Activated naive CD4-positive, alpha-beta T cell treated with anti-CD3 and anti-CD28 coated beads for 36 hours (primary cell): Measurements from ENCODE around the gene PRMT7. TPM values are rescaled to one million over a fixed set of nuclear protein-coding genes. Genes with fewer than 3 reads are reported as not detected.
"Not testable (repeated sequence)": the region's sequence is repeated elsewhere in the genome, so short reads cannot be mapped to it uniquely, and the experiment has no call there.

Experiments used
- CTCF ChIA-PET: fragments of 350-600 bp; sonication (Branson Sonifier 250); formaldehyde crosslinking; loops from one replicate; lab custom pipeline; 2021; ENCODE audit warnings: antibody characterized with exemption; lab: Charles Lee
- DNase-seq: peaks from one replicate; pipeline ENCODE4 v3.0.0-alpha.2; 2020
- H3K27ac Mint-ChIP-seq: one replicate; pipeline ENCODE4 v1.8.0; 2021; ENCODE audit warnings: mild to moderate bottlenecking, mixed read lengths
- H3K27me3 Mint-ChIP-seq: one replicate; pipeline ENCODE4 v1.8.0; 2021; ENCODE audit warnings: low read depth, mixed read lengths
- H3K36me3 Mint-ChIP-seq: one replicate; pipeline ENCODE4 v1.8.0; 2021; ENCODE audit warnings: low read depth, mixed read lengths
- H3K4me1 Mint-ChIP-seq: one replicate; pipeline ENCODE4 v1.8.0; 2021; ENCODE audit warnings: low read depth, mixed read lengths
- H3K4me3 Mint-ChIP-seq: one replicate; pipeline ENCODE4 v1.8.0; 2021; ENCODE audit warnings: mild to moderate bottlenecking, moderate library complexity, mixed read lengths
- H3K9me3 Mint-ChIP-seq: one replicate; pipeline ENCODE4 v1.8.0; 2021; ENCODE audit warnings: mixed read lengths
- intact Hi-C: fragments of 100-400 bp; cut with micrococcal nuclease; formaldehyde crosslinking; loops from one replicate; pipeline ENCODE4 v1.15.1; 2023
- total RNA-seq, 2 experiments: library from RNA; stranded (reverse); gene quantifications; one replicate each; pipeline ENCODE4 v1.2.3, GENCODE V29; 2021

The PRMT7 gene
- total RNA-seq, 2 experiments from 2014 or later: 51.6 to 52.4 TPM

DNA sequence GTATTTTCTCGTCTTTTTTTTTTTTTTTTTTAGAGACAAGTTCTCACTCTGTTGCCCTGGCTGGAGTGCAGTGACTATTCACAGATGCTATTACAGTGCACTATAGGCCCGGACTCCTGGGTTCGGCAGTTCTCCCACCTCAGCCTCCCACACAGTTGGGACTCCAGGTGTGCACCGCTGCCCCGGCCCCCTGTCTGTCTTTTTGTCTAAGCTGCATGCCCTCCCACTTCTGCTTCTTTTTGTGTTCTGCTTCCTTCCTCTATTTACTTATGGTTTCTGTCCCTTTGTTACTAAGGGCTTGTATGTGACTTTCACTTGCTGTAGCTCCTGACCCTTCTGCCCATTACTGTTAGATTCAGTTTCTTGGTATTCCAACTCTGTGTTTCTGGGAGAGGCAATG lies 26.0 kb upstream of the PRMT7 start:
- Mint-ChIP-seq H3K9me3 (no peaks in the 10 kb centered on the region), H3K36me3 (peaks cover 57% of the 10 kb centered on the region), H3K4me3 (peak overlapping the region; percentile 58), H3K4me1 (peaks cover 98% of the 10 kb centered on the region), H3K27me3 (no peaks in the 10 kb centered on the region), H3K27ac (peak overlapping the region; percentile 92)
- intact Hi-C loops: loop anchor here (1.0 to 5.0 kb wide), 3 partner anchors 10 to 198 kb away; partner anchors contain the start of gene NFATC3
- CTCF ChIA-PET: interaction anchor here (1.2 to 10.6 kb wide), 5 partner anchors 11 to 43 kb away, joined by 3 to 181 read pairs (median 3); partner anchors contain the start of gene SLC7A6
- no peak for DNase-seq

GRCh38 chr16:68285683-68286082 lies 25.1 kb upstream of the PRMT7 start:
- H3K4me3 Mint-ChIP-seq: peak overlapping the region; percentile 67
- H3K36me3 Mint-ChIP-seq: peaks cover 61% of the 10 kb centered on the region
- no peaks in the 10 kb centered on the region for H3K27me3 Mint-ChIP-seq
- H3K9me3 Mint-ChIP-seq: no peaks in the 10 kb centered on the region
- intact Hi-C loops: loop anchor here (2.0 to 5.0 kb wide), 2 partner anchors 43 to 198 kb away; partner anchors contain the start of gene NFATC3
- H3K27ac Mint-ChIP-seq: peak overlapping the region; percentile 92
- CTCF ChIA-PET: interaction anchor here (1.2 to 10.6 kb wide), 7 partner anchors 11 to 45 kb away, joined by 3 to 181 read pairs (median 5); partner anchors contain the start of gene SLC7A6
- no peak for DNase-seq
- H3K4me1 Mint-ChIP-seq: peaks cover 99% of the 10 kb centered on the region

GRCh38 chr16:68286153-68287074 lies 24.4 kb upstream of the PRMT7 start:
- Mint-ChIP-seq H3K27me3 (no peaks in the 10 kb centered on the region), H3K36me3 (peaks cover 59% of the 10 kb centered on the region), H3K9me3 (no peaks in the 10 kb centered on the region), H3K4me3 (peak overlapping the region; percentile 67), H3K4me1 (peaks cover 99% of the 10 kb centered on the region), H3K27ac (peak overlapping the region; percentile 92)
- intact Hi-C loops: loop anchor here (5.0 kb wide), 1 partner anchor 199 kb away; the partner anchor contains the start of gene NFATC3
- CTCF ChIA-PET: interaction anchor here (0.6 to 10.6 kb wide), 6 partner anchors 12 to 279 kb away, joined by 4 to 181 read pairs (median 7); partner anchors contain the start of gene SLC7A6
- DNase-seq: peak; percentile 56

GRCh38 chr16:68287276-68288251 lies 23.3 kb upstream of the PRMT7 start:
- no peaks in the 10 kb centered on the region for H3K9me3 Mint-ChIP-seq
- intact Hi-C loops: loop anchor here (5.0 kb wide), 1 partner anchor 200 kb away; the partner anchor contains the start of gene NFATC3
- CTCF ChIA-PET: interaction anchor here (0.9 to 10.6 kb wide), 5 partner anchors 13 to 35 kb away, joined by 3 to 181 read pairs (median 4); partner anchors contain the start of gene SLC7A6
- H3K4me1 Mint-ChIP-seq: peaks cover 97% of the 10 kb centered on the region
- H3K27ac Mint-ChIP-seq: peak overlapping the region; percentile 92
- H3K4me3 Mint-ChIP-seq: peak overlapping the region; percentile 12
- peaks cover 55% of the 10 kb centered on the region for H3K36me3 Mint-ChIP-seq
- H3K27me3 Mint-ChIP-seq: no peaks in the 10 kb centered on the region
- DNase-seq: peak; percentile 73

- H3K4me3 Mint-ChIP-seq: no peak overlapping the region
- intact Hi-C loops: loop anchor here (5.0 kb wide), 1 partner anchor 201 kb away; the partner anchor contains the start of gene NFATC3
- DNase-seq: no peak
Observed at GRCh38 chr16:68288252-68288650, 22.6 kb upstream of the PRMT7 start.

GRCh38 chr16:68288796-68289195 lies 22.0 kb upstream of the PRMT7 start:
- not testable (repeated sequence) for H3K4me3 Mint-ChIP-seq, H3K9me3 Mint-ChIP-seq, H3K27me3 Mint-ChIP-seq, DNase-seq
- Mint-ChIP-seq H3K4me1 (peaks cover 94% of the 10 kb centered on the region), H3K27ac (peak overlapping the region; percentile 92), H3K36me3 (peaks cover 55% of the 10 kb centered on the region)
- intact Hi-C loops: loop anchor here (1.0 to 5.0 kb wide), 3 partner anchors 22 to 201 kb away; partner anchors contain the start of genes NFATC3 and SLC7A6OS
- CTCF ChIA-PET: interaction anchor here (1.0 to 10.6 kb wide), 6 partner anchors 9 to 80 kb away, joined by 3 to 181 read pairs (median 7); partner anchors contain the start of gene SLC7A6

More at GRCh38 chr16:68288252-68288650, 22.6 kb upstream of the PRMT7 start:
- Mint-ChIP-seq H3K27ac (peak overlapping the region; percentile 92), H3K27me3 (no peaks in the 10 kb centered on the region), H3K36me3 (peaks cover 55% of the 10 kb centered on the region), H3K4me1 (peaks cover 95% of the 10 kb centered on the region), H3K9me3 (no peaks in the 10 kb centered on the region)
- CTCF ChIA-PET: interaction anchor here (0.9 to 10.6 kb wide), 6 partner anchors 14 to 80 kb away, joined by 3 to 181 read pairs (median 4); partner anchors contain the start of gene SLC7A6

- DNase-seq: no peak
- no peak overlapping the region for H3K4me3 Mint-ChIP-seq
- H3K4me1 Mint-ChIP-seq: peaks cover 92% of the 10 kb centered on the region
- peak overlapping the region; percentile 92 for H3K27ac Mint-ChIP-seq
- no peaks in the 10 kb centered on the region for H3K27me3 Mint-ChIP-seq
- intact Hi-C loops: loop anchor here (1.0 to 5.0 kb wide), 3 partner anchors 21 to 202 kb away; partner anchors contain the start of genes NFATC3 and SLC7A6OS
- CTCF ChIA-PET: interaction anchor here (0.7 to 10.6 kb wide), 7 partner anchors 9 to 79 kb away, joined by 3 to 181 read pairs (median 5); partner anchors contain the start of gene SLC7A6
- H3K36me3 Mint-ChIP-seq: peaks cover 56% of the 10 kb centered on the region
- no peaks in the 10 kb centered on the region for H3K9me3 Mint-ChIP-seq
Observed at GRCh38 chr16:68289202-68289601, 21.6 kb upstream of the PRMT7 start.

DNA sequence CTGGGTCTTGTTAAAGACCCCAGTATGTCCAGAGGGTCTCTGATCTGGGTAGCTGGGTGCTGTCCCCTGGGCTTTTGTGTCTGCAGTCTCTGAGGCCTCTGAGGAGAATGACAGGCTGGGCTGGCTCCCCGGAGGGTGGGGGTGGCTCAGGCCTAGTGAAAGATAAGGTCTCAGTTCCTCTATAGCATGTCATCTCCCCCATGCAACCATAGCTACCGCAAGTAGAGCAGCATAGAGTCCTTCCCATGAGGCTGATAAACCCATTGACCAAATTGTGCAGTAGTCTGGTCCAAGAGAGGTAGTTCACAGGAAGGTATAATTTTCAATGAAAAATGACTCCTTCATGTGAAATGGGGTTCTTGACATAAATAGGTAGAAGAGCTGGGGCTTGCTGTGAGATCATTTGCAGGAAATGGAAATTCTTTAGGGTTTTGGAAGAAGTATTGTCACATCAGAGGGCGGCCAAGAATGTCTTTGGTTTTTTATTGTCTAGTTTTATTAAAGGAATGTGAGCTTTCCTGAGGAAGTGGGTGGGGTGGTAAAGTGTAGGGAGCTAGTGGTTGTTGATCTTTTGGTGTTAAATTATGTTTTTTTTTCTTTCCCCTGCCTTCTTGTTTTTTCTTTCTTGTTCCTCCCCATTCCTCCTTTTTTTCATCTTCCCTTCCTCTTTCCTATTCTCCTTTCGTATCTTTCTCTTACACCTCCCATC lies 21.0 kb upstream of the PRMT7 start:
- peak; percentile 81 for DNase-seq
- CTCF ChIA-PET: interaction anchor here (0.7 to 10.6 kb wide), 6 partner anchors 9 to 39 kb away, joined by 3 to 181 read pairs (median 6); partner anchors contain the start of gene SLC7A6
- H3K4me3 Mint-ChIP-seq: no peak overlapping the region
- peak overlapping the region; percentile 92 for H3K27ac Mint-ChIP-seq
- peaks cover 56% of the 10 kb centered on the region for H3K36me3 Mint-ChIP-seq
- intact Hi-C loops: loop anchor here (1.0 to 5.0 kb wide), 3 partner anchors 21 to 202 kb away; partner anchors contain the start of genes NFATC3 and SLC7A6OS
- peaks cover 87% of the 10 kb centered on the region for H3K4me1 Mint-ChIP-seq
- H3K9me3 Mint-ChIP-seq: no peaks in the 10 kb centered on the region
- H3K27me3 Mint-ChIP-seq: no peaks in the 10 kb centered on the region

DNA sequence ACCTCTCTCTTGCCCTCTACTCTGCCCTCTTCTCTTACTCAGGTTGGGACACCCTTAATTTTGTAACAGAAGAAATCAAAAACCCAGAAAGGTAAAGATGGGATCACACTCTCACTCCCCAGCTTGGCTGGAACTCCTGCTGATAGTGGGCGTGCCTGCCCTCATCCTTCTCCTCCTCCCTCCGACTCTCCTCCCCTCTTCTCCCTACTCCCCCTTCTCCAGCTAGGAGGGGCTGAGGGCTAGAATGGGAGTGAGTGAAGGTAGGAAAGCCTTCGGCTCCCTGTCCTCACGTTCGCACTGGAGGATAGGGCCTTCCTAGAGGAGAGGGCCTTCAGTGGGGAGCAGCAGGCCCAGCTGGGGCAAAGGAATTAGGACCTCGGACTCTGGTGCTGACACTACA lies 20.4 kb upstream of the PRMT7 start:
- CTCF ChIA-PET: interaction anchor here (0.9 to 10.6 kb wide), 3 partner anchors 13 to 39 kb away, joined by 3 to 181 read pairs (median 5); partner anchors contain the start of gene SLC7A6

DNA sequence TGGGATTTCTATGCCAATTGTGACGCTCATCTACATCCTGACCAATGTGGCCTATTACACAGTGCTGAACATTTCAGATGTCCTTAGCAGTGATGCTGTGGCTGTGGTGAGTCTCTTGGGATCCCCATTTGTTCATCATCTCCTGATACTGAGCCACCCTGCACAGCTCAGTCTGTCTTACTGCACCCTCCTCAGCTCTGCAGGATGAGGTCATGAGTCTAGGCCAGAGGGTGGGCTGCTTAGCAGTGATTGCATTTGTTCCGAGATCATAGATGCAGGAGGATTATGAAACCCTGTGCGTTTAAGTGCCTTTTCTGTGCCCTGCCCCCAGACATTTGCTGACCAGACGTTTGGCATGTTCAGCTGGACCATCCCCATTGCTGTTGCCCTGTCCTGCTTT lies 19.6 kb upstream of the PRMT7 start:
- Mint-ChIP-seq H3K4me1 (peaks cover 73% of the 10 kb centered on the region), H3K27ac (peak overlapping the region; percentile 92), H3K27me3 (no peaks in the 10 kb centered on the region), H3K9me3 (no peaks in the 10 kb centered on the region), H3K4me3 (no peak overlapping the region), H3K36me3 (peaks cover 56% of the 10 kb centered on the region)
- CTCF ChIA-PET: interaction anchor here (0.7 to 10.6 kb wide), 7 partner anchors 12 to 172 kb away, joined by 3 to 181 read pairs (median 4); partner anchors contain the start of gene SLC7A6
- DNase-seq: no peak
- intact Hi-C loops: no loop called here

More for the DNA sequence above, 20.4 kb upstream of the PRMT7 start:
- Mint-ChIP-seq H3K36me3 (peaks cover 54% of the 10 kb centered on the region), H3K4me3 (no peak overlapping the region), H3K4me1 (peaks cover 80% of the 10 kb centered on the region), H3K27me3 (no peaks in the 10 kb centered on the region), H3K27ac (peak overlapping the region; percentile 92), H3K9me3 (no peaks in the 10 kb centered on the region)
- intact Hi-C loops: no loop called here
- DNase-seq: no peak
